Measurements from ENCODE around the gene PTP4A2.

- no peak for TF ChIP-seq CTCF (conservative IDR thresholded peaks at IDR 0.05)
- no peak for TF ChIP-seq EZH2 (IDR thresholded peaks at IDR 0.05; ENCODE audit: low read depth)
Measured at GRCh38 chr1:31897526-31898100, 40.6 kb downstream of the PTP4A2 start.

Measured in PC-9 (cell line).